Mesendoderm (in vitro differentiated cells): ENCODE measurements around the gene LMOD3.

Experiments used
- DNase-seq: peaks from one replicate; pipeline ENCODE4 v3.0.0; 2013
- H2AK5ac ChIP-seq: 2 replicates; pipeline ENCODE4 v1.6.1; 2013; ENCODE audit warnings: low read length, inconsistent platforms
- H2BK120ac ChIP-seq: 2 replicates; pipeline ENCODE4 v1.6.1; 2013; ENCODE audit warnings: low read depth, mild to moderate bottlenecking, low read length, moderate library complexity, mixed read lengths
- H2BK15ac ChIP-seq: replicated peaks from 2 replicates; pipeline ENCODE4 v1.6.1; 2013; ENCODE audit warnings: low read depth, mild to moderate bottlenecking, moderate library complexity
- H2BK5ac ChIP-seq: 2 replicates; pipeline ENCODE4 v1.6.1; 2013; ENCODE audit warnings: low read length, inconsistent platforms
- H3K18ac ChIP-seq: 2 replicates; pipeline ENCODE4 v1.6.1; 2013; ENCODE audit warnings: mild to moderate bottlenecking, low read length, mixed read lengths
- H3K23ac ChIP-seq: one replicate; pipeline ENCODE4 v1.6.1; 2013; ENCODE audit warnings: low read length
- H3K27ac ChIP-seq: 2 replicates; pipeline ENCODE4 v1.5.1; 2013; ENCODE audit warnings: low read depth, mild to moderate bottlenecking, inconsistent platforms, low read length, moderate library complexity
- H3K27me3 ChIP-seq: 2 replicates; pipeline ENCODE4 v1.6.1; 2013; ENCODE audit warnings: low read length, control low read depth, mild to moderate bottlenecking, inconsistent platforms; ENCODE audit not compliant: insufficient read depth, poor library complexity
- H3K36me3 ChIP-seq: 2 replicates; pipeline ENCODE4 v1.6.1; 2013; ENCODE audit warnings: low read length, inconsistent platforms; ENCODE audit not compliant: control insufficient read depth, insufficient read depth
- H3K4ac ChIP-seq: one replicate; pipeline ENCODE4 v1.6.1; 2013; ENCODE audit warnings: low read depth, mild to moderate bottlenecking, low read length, moderate library complexity
- H3K4me1 ChIP-seq: 2 replicates; pipeline ENCODE4 v1.6.1; 2013; ENCODE audit warnings: low read depth, low read length, inconsistent platforms; ENCODE audit not compliant: control insufficient read depth
- H3K4me2 ChIP-seq: 2 replicates; pipeline ENCODE4 v1.6.1; 2013; ENCODE audit warnings: low read length
- H3K4me3 ChIP-seq: 2 replicates; pipeline ENCODE4 v1.5.1; 2013; ENCODE audit warnings: mild to moderate bottlenecking, low read length
- H3K56ac ChIP-seq: one replicate; pipeline ENCODE4 v1.6.1; 2013; ENCODE audit warnings: low read length
- H3K79me1 ChIP-seq: 2 replicates; pipeline ENCODE4 v1.6.1; 2013; ENCODE audit warnings: low read length, inconsistent platforms
- H3K79me2 ChIP-seq: 2 replicates; pipeline ENCODE4 v1.6.1; 2013; ENCODE audit warnings: mild to moderate bottlenecking, low read length; ENCODE audit not compliant: control insufficient read depth, insufficient read depth
- H3K9ac ChIP-seq: 2 replicates; pipeline ENCODE4 v1.6.1; 2013; ENCODE audit warnings: low read length, inconsistent platforms
- H4K5ac ChIP-seq: one replicate; pipeline ENCODE4 v1.6.1; 2013; ENCODE audit warnings: low read length
- H4K8ac ChIP-seq: one replicate; pipeline ENCODE4 v1.6.1; 2013; ENCODE audit warnings: low read depth, mild to moderate bottlenecking, control low read depth, low read length, moderate library complexity
- WGBS: extraction: QIAGEN DNeasy Blood & Tissue Kit; methylation state at CpG from one replicate; pipeline ENCODE4 v1.1.7; 2013; ENCODE audit warnings: low lambda C conversion rate, missing lambda C conversion rate; ENCODE audit not compliant: insufficient coverage; ENCODE audit errors: extremely low coverage; 5-methylcytosine and 5-hydroxymethylcytosine counted together

Gene LMOD3

GRCh38 chr3:69130689-69131088, 8.3 kb upstream of the LMOD3 start:
- Histone ChIP-seq H3K18ac (no peak overlapping the region), H2BK120ac (no peak overlapping the region), H3K4me1 (no peaks in the 10 kb centered on the region), H4K8ac (no peak overlapping the region), H3K36me3 (no peaks in the 10 kb centered on the region), H2BK15ac (no peak overlapping the region), H3K79me2 (no peaks in the 10 kb centered on the region), H3K79me1 (no peaks in the 10 kb centered on the region), H3K4me3 (no peak overlapping the region), H3K9ac (no peak overlapping the region), H3K4ac (no peak overlapping the region), H2AK5ac (no peak overlapping the region), H2BK5ac (no peak overlapping the region), H3K27ac (no peak overlapping the region), H3K56ac (no peak overlapping the region), H4K5ac (no peak overlapping the region), H3K27me3 (no peaks in the 10 kb centered on the region), H3K4me2 (no peak overlapping the region), H3K23ac (no peak overlapping the region)
- no peak for DNase-seq

GRCh38 chr3:69129531-69129930, 7.1 kb upstream of the LMOD3 start:
- Histone ChIP-seq H3K18ac (no peak overlapping the region), H3K4me3 (no peak overlapping the region), H2BK15ac (no peak overlapping the region)

GRCh38 chr3:69128509-69128908, 6.1 kb upstream of the LMOD3 start:
- Histone ChIP-seq H4K5ac (no peak overlapping the region), H2BK5ac (no peak overlapping the region), H2BK120ac (no peak overlapping the region), H3K4ac (no peak overlapping the region), H3K56ac (no peak overlapping the region), H3K9ac (no peak overlapping the region), H2BK15ac (no peak overlapping the region), H3K79me2 (no peaks in the 10 kb centered on the region), H3K4me2 (no peak overlapping the region), H3K27ac (no peak overlapping the region), H4K8ac (no peak overlapping the region), H3K4me1 (no peaks in the 10 kb centered on the region), H3K27me3 (no peaks in the 10 kb centered on the region), H3K79me1 (no peaks in the 10 kb centered on the region), H3K4me3 (no peak overlapping the region), H2AK5ac (no peak overlapping the region), H3K36me3 (no peaks in the 10 kb centered on the region), H3K23ac (no peak overlapping the region), H3K18ac (no peak overlapping the region)
- no peak for DNase-seq

More at GRCh38 chr3:69129531-69129930, 7.1 kb upstream of the LMOD3 start:
- Histone ChIP-seq H3K36me3 (no peaks in the 10 kb centered on the region), H3K4me2 (no peak overlapping the region), H3K27ac (no peak overlapping the region), H3K23ac (no peak overlapping the region), H3K79me2 (no peaks in the 10 kb centered on the region), H3K56ac (no peak overlapping the region), H3K79me1 (no peaks in the 10 kb centered on the region), H2BK120ac (no peak overlapping the region), H4K5ac (no peak overlapping the region), H3K27me3 (no peaks in the 10 kb centered on the region), H3K4me1 (no peaks in the 10 kb centered on the region), H2AK5ac (no peak overlapping the region), H4K8ac (no peak overlapping the region), H3K9ac (no peak overlapping the region), H3K4ac (no peak overlapping the region), H2BK5ac (no peak overlapping the region)
- whole genome bisulfite sequencing = no CpG with 5 or more reads among the region's 1 CpG
- DNase-seq = no peak

GRCh38 chr3:69126999-69127398, 4.6 kb upstream of the LMOD3 start:
- no peak overlapping the region for H3K4me3 ChIP-seq
- no peaks in the 10 kb centered on the region for H3K79me2 ChIP-seq
- no peak overlapping the region for H2BK15ac ChIP-seq
- H4K8ac ChIP-seq = no peak overlapping the region
- no peaks in the 10 kb centered on the region for H3K79me1 ChIP-seq
- H2BK120ac ChIP-seq = no peak overlapping the region
- H3K27ac ChIP-seq = no peak overlapping the region
- H2BK5ac ChIP-seq = no peak overlapping the region
- no peaks in the 10 kb centered on the region for H3K36me3 ChIP-seq
- H3K56ac ChIP-seq = no peak overlapping the region
- WGBS = no CpG with 5 or more reads among the region's 2 CpGs
- no peaks in the 10 kb centered on the region for H3K27me3 ChIP-seq
- H3K4me1 ChIP-seq = no peaks in the 10 kb centered on the region
- H4K5ac ChIP-seq = no peak overlapping the region
- no peak overlapping the region for H3K4ac ChIP-seq
- no peak overlapping the region for H3K9ac ChIP-seq
- H2AK5ac ChIP-seq = no peak overlapping the region
- H3K4me2 ChIP-seq = no peak overlapping the region
- no peak overlapping the region for H3K23ac ChIP-seq
- no peak for DNase-seq
- H3K18ac ChIP-seq = no peak overlapping the region

GRCh38 chr3:69126216-69126615, 3.8 kb upstream of the LMOD3 start:
- WGBS = no CpG with 5 or more reads among the region's 3 CpGs
- Histone ChIP-seq H4K5ac (no peak overlapping the region), H3K9ac (no peak overlapping the region), H3K27ac (no peak overlapping the region), H2BK120ac (no peak overlapping the region), H2BK15ac (no peak overlapping the region), H3K79me2 (no peaks in the 10 kb centered on the region), H2AK5ac (no peak overlapping the region), H3K27me3 (no peaks in the 10 kb centered on the region), H3K36me3 (no peaks in the 10 kb centered on the region), H3K18ac (no peak overlapping the region), H2BK5ac (no peak overlapping the region), H3K4ac (no peak overlapping the region), H3K79me1 (no peaks in the 10 kb centered on the region), H4K8ac (no peak overlapping the region), H3K4me2 (no peak overlapping the region), H3K56ac (no peak overlapping the region), H3K23ac (no peak overlapping the region), H3K4me3 (no peak overlapping the region), H3K4me1 (no peaks in the 10 kb centered on the region)
- DNase-seq = no peak

- no CpG with 5 or more reads among the region's 8 CpGs for WGBS
- Histone ChIP-seq H3K18ac (no peak overlapping the region), H3K79me2 (no peaks in the 10 kb centered on the region), H3K79me1 (no peaks in the 10 kb centered on the region), H3K4ac (no peak overlapping the region), H2BK15ac (no peak overlapping the region), H2AK5ac (no peak overlapping the region), H4K8ac (no peak overlapping the region), H3K27me3 (no peaks in the 10 kb centered on the region), H3K27ac (no peak overlapping the region), H2BK5ac (no peak overlapping the region), H3K56ac (no peak overlapping the region), H3K23ac (no peak overlapping the region), H3K4me1 (no peaks in the 10 kb centered on the region), H4K5ac (no peak overlapping the region), H2BK120ac (no peak overlapping the region), H3K36me3 (no peaks in the 10 kb centered on the region), H3K4me2 (no peak overlapping the region), H3K4me3 (no peak overlapping the region), H3K9ac (no peak overlapping the region)
- no peak for DNase-seq
Observed at GRCh38 chr3:69121950-69122349, 445 bp downstream of the LMOD3 start.
